ENCODE results near the gene TAF9. TPM values are rescaled to one million over a fixed set of nuclear protein-coding genes. Genes with fewer than 3 reads are reported as not detected.

TAF9 gene
- total and polyA plus RNA-seq, 2 experiments from 2014 or later = 65.1 to 146 TPM

GRCh38 chr5:69360442-69360841 lies 8.9 kb downstream of the TAF9 start:
- Histone ChIP-seq H3K4me2 (no peak overlapping the region), H3K4me1 (ENCODE audit: insufficient read depth) (no peaks in the 10 kb centered on the region), H3K27ac (ENCODE audit: low read depth) (no peak overlapping the region), H3K27me3 (ENCODE audit: insufficient read depth) (no peaks in the 10 kb centered on the region), H3K4me3 (no peak overlapping the region), H2AFZ (no peak overlapping the region), H4K20me1 (replicated peaks; ENCODE audit: insufficient read depth) (peaks cover 17% of the 10 kb centered on the region), H3K9me2 (ENCODE audit: insufficient read depth) (no peaks in the 10 kb centered on the region), H3F3A (replicated peaks; ENCODE audit: low read depth) (no peaks in the 10 kb centered on the region), H3K79me2 (replicated peaks; ENCODE audit: insufficient read depth) (peaks cover 64% of the 10 kb centered on the region), H3K36me3 (ENCODE audit: insufficient read depth) (peaks cover 5% of the 10 kb centered on the region; the same call in 1 of the 2 replicates)
- Mint-ChIP-seq H3K9me3 (no peaks in the 10 kb centered on the region), H3K27me3 (ENCODE audit: insufficient read depth, low read depth, poor library complexity) (no peaks in the 10 kb centered on the region), H3K4me3 (no peak overlapping the region), H3K27ac (no peak overlapping the region), H3K36me3 (ENCODE audit: low read depth) (peaks cover 30% of the 10 kb centered on the region), H3K4me1 (no peaks in the 10 kb centered on the region)
- no peak for TF ChIP-seq EZH2phosphoT487 (IDR thresholded peaks at IDR 0.05; ENCODE audit: unreplicated experiment)
- no peak for TF ChIP-seq JUNB (IDR thresholded peaks at IDR 0.05; ENCODE audit: unreplicated experiment)
- no peak for TF ChIP-seq EZH2 (IDR thresholded peaks at IDR 0.05; ENCODE audit: low read depth, unreplicated experiment)
- no peak for TF ChIP-seq ETS1 (IDR thresholded peaks at IDR 0.05)
- no peak for TF ChIP-seq REST (IDR thresholded peaks at IDR 0.05; ENCODE audit: unreplicated experiment)
- TF ChIP-seq ZNF462 (CRISPR knock-in tag; IDR thresholded peaks at IDR 0.05) = no peak
- no peak for TF ChIP-seq POLR2AphosphoS5 (IDR thresholded peaks at IDR 0.05; ENCODE audit: low read depth)
- TF ChIP-seq CTCF (conservative IDR thresholded peaks at IDR 0.05; ENCODE audit: low read depth in 2 of 2) = no peak
- TF ChIP-seq ZNF114 (CRISPR knock-in tag; IDR thresholded peaks at IDR 0.05) = no peak
- TF ChIP-seq CREB1 (CRISPR knock-in tag; IDR thresholded peaks at IDR 0.05; ENCODE audit: low read depth) = no peak
- TF ChIP-seq NANOG (IDR thresholded peaks at IDR 0.05; ENCODE audit: borderline replicate concordance) = no peak
- no peak for TF ChIP-seq STAT1 (IDR thresholded peaks at IDR 0.05; ENCODE audit: unreplicated experiment)
- TF ChIP-seq ZNF331 (CRISPR knock-in tag; IDR thresholded peaks at IDR 0.05; ENCODE audit: low read depth) = no peak
- ATAC-seq = no peak
- no peak for DNase-seq (ENCODE audit: low spot score)

Measured in GM23338 (cell line).